Posterior cingulate gyrus (tissue), 11 donors: ENCODE measurements around the gene SRPK1.
"Not testable (repeated sequence)": the region's sequence is repeated elsewhere in the genome, so short reads cannot be mapped to it uniquely, and the experiment has no call there.

Source experiments
- DNase-seq, 10 donors: peaks; one replicate each; pipeline versions ENCODE4 v3.0.0 to v3.0.0-alpha.2; 2020 to 2021; ENCODE audit warnings: mixed read lengths in 3 of 10
- intact Hi-C: fragments of 100-400 bp; cut with DNase I; formaldehyde crosslinking; loops from one replicate; pipeline ENCODE4 v1.15.1; 2023

SRPK1 gene

GRCh38 chr6:35933844-35934243 is 12.9 kb upstream of the SRPK1 start:
- no peak for DNase-seq
- intact Hi-C loops = no loop called here

GRCh38 chr6:35931873-35932272 is 11.0 kb upstream of the SRPK1 start:
- DNase-seq, intact Hi-C loops: not testable (repeated sequence)

DNA sequence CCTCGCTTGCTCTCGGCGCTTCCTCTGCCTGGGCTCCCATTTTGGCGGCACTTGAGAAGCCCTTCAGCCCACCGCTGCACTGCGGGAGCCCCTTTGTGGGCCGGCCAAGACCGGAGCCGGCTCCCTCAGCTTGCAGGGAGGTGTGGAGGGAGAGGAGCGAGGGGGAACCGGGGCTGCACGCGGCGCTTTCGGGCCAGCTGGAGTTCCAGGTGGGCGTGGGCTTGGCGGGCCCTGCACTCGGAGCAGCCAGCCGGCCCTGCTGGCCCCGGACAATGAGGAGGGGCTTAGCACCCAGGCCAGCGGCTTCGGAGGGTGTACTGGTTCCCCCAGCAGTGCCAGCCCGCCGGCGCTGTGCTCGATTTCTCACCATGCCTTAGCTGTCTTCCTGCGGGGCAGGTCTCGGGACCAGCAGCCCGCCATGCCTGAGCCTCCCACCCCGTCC is 10.2 kb upstream of the SRPK1 start:
- no peak for DNase-seq
- intact Hi-C loops = no loop called here

DNA sequence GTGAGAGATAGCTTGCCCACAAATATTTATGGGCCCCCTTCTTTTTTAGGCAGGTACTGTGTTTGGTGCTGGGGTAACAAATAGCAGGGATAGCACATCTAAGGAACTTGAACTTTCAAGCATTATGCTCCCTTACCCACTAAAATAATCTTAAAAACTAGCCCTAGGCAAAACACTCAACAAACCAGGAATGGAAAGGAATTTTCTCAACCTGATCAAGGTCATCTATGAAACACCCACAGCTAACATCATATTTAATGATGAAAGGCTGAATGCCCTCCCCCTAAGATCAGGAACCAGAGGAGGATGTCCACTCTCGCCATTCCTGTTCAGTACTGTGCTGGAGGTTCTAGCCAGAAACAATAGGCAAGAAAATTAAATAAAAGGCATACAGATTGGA is 8.7 kb upstream of the SRPK1 start:
- no peak for DNase-seq
- intact Hi-C loops = no loop called here

GRCh38 chr6:35926509-35927215 is 5.8 kb upstream of the SRPK1 start:
- intact Hi-C loops = no loop called here
- DNase-seq = no peak

DNA sequence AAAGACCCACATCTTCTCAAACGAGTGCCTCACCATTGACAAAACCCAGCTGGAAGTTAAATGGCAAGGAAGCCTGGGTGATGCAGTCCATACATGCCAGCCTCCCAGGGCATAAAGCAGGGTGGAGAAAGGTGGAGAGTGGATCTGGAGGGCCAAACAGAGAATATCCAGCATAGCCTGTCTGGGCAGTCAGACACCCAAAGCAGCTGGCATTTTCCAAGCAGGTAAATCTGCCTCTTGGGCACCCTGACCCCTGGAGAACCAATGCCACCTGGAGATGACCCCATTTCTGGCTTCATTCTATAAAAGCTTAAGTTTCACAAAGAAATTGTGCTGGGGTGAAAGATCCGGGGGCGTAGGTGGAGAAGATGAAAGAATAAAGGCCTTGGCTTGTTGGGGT is 5.1 kb upstream of the SRPK1 start:
- intact Hi-C loops = no loop called here
- no peak for DNase-seq

DNA sequence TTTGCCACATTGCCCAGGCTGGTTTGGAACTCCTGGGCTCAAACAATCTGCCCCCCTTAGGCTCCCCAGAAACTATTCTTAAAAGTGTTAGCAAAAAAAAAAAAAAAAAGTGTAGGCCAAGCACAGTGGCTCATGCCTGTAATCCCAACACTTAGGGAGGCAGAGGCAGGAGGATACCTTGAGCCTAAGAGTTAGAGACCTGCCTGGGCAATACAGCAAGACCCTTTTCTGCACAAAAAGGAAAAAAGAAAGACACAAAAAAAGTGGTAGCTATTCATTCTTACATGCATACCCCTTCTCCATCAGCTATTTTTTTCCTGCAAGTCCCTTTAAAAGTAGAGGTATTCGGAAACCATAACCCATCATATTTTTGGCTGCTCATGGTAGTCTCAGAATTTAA is 3.2 kb upstream of the SRPK1 start:
- no peak for DNase-seq
- intact Hi-C loops = no loop called here

DNA sequence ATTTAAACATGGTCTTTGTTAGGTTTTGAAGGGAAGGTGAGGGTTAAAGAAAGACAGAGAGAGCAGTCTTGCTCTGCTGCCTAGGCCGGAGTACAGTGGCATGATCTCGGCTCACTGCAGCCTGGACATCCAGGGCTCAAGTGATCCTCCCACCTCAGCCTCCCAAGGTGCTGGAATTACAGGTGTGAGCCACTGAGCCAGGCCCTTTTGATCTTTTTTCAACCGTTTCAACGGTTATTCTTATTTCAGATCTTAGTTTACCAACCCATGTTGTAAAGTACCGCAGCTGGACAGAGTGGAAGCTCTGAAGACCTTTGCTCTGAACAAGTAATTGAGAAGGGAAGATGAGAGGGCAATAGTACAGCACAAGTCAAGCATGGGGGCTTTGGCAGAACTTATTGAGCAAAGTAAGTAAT is 1.2 kb upstream of the SRPK1 start:
- no peak for DNase-seq
- intact Hi-C loops = no loop called here

GRCh38 chr6:35919827-35920751 is 809 bp downstream of the SRPK1 start:
- intact Hi-C loops = loop anchor here (2.0 kb wide), 1 partner anchor 109 kb away; no protein-coding TSS in a partner anchor
- peak in 6 of 10 donors; percentile 7 to 86 (median 43) for DNase-seq

GRCh38 chr6:35919085-35919826 is 1.6 kb downstream of the SRPK1 start:
- intact Hi-C loops = no loop called here
- no peak for DNase-seq

DNA sequence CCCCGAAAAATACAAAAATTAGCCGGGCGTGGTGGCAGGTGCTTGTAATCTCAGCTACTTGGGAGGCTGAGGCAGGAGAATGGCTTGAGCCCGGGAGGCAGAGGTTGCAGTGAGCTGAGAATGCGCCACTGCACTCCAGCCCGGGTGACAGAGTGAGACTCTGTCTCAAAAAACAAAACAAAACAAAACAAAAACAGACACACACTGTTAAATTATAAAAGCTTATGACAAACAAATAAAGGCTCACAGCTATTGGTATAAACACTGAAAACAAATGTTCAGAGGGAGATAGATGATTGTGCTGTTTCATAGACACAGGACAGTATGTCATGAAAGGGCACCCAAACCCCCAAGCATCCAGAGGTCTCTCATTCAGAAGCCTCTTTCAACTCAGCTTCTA is 4.0 kb downstream of the SRPK1 start:
- intact Hi-C loops, DNase-seq: not testable (repeated sequence)

DNA sequence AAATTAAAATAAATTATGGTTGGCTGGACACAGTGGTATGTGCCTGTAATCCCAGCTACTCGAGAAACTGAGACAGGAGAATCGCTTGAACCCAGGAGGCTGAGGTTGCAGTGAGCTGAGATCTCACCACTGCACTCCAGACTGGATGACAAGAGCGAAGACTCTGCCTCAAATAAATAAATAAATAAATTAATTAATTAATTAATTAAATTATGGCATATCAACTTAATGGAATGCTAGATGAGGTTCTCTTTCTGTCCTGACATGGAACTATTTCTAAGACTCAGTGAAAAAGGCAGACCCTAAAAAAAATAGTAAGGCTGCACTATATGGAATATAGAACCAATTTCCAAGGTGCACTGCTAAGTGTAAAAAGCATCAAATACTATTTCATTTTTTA is 4.8 kb downstream of the SRPK1 start:
- no peak for DNase-seq
- intact Hi-C loops = no loop called here

GRCh38 chr6:35914536-35914935 is 6.4 kb downstream of the SRPK1 start:
- DNase-seq = no peak
- intact Hi-C loops = no loop called here

DNA sequence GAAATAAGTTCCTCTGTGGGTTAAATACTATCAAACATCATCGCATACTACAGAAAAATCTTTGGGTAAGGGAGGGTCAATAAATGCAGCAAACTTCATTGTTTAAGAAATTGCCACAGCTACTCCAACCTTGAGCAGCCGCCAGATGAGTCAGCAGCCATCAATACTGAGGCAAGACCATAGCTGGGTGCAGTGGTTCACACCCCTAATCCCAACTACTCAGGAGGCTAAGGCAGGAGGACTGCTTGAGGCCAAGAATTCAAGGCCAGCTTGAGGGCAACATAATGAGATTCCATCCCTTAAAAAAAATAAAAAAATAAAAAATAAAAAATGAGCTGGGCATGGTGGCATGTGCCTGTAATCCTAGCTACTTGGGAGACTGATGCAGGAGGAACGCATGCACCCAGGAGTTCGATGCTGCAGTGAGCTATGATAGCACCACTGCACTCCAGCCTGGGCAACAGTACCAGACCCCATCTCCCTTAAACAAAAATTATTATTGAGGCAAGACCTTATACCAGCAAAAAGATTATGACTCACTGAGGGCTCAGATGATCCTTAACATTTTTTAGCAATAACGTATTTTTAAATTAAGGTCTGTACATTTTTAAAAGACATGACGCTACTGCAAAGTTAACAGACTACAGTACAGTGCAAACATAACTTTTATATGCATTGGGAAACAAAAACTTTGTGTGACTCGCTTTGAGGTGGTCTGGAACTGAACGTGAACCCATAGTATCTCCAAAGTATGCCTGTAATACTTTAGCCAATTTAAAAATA is 8.8 kb downstream of the SRPK1 start:
- intact Hi-C loops = no loop called here
- no peak for DNase-seq

DNA sequence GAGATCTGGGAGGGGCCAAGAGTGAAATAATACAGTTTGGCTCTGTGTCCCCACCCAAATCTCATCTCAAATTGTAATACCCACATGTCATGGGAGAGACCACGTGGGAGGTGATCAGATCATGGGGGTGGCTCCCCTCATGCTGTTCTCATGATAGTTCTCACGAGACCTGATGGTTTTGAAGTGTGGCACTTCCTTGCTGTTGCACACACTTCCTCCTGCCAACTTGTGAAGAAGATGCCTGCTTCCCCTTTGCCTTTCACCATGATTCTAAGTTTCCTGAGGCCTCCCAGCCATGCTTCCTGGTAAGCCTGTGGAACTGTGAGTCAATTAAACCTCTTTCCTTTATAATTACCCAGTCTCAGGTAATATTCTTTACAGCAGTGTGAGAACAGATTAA is 11.3 kb downstream of the SRPK1 start:
- intact Hi-C loops, DNase-seq: not testable (repeated sequence)

- DNase-seq, intact Hi-C loops: not testable (repeated sequence)
These were observed 12.0 kb downstream of the SRPK1 start for GRCh38 chr6:35908753-35909401.

DNA sequence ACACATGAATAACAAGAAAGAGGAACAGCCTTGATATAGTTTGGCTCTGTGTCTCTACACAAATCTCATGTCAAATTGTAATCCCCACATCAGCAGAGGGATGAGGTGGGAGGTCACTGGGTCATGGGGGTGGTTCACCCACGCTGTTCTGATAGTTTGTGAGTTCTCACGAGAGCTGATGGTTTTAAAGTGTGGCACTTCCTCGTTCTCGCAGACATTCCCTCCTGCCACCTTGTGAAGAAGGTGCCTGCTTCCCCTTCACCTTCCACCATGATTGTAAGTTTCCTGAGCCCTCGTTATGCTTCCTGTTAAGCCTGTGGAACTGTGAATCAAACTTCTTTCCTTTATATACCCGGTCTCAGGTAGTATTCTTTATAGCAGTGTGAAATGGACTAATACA is 13.1 kb downstream of the SRPK1 start:
- DNase-seq = no peak
- intact Hi-C loops = no loop called here

GRCh38 chr6:35906499-35906846 is 14.4 kb downstream of the SRPK1 start:
- intact Hi-C loops = no loop called here
- no peak for DNase-seq

DNA sequence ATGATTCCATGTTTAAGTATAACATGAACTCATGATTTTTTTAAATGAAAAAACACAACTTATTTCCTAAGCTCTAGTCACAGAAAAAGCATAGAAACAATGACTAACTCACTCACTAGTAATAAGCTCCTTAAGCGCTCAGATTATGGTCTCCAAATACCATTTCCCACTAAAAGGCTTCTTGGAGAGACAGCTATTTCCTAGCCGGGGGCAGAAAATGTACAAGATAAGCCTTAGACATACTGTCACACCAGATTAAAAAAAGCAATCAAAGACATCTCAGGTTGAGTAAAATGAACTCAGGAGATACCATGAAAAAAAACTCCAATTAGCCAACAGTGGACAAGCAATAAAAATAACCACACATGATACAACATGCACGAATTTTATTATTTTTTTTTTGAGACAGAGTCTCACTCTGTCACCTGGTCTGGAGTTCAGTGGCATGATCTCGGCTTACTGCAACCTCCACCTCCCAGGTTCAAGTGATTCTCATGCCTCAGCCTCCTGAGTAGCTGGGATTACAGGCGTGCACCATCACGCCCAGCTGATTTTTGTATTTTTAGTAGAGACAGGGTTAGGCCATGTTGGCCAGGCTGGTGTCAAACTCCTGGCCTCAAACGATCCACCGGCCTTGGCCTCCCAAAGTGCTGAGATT is 14.9 kb downstream of the SRPK1 start:
- DNase-seq = no peak
- intact Hi-C loops = no loop called here
